SKM-1 (cell line): ENCODE data around the gene TNKS1BP1.
"Not testable (repeated sequence)": the region's sequence is repeated elsewhere in the genome, so short reads cannot be mapped to it uniquely, and the experiment has no call there.

Source experiments
- DNase-seq: peaks from one replicate; lab custom pipeline; 2025; ENCODE audit not compliant: unreplicated experiment; lab: John Stamatoyannopoulos, UW

TNKS1BP1 gene

GRCh38 chr11:57297221-57297620 is 27.5 kb downstream of the TNKS1BP1 start:
- DNase-seq = no peak

- DNase-seq = not testable (repeated sequence)
Observed at GRCh38 chr11:57296205-57296604, 28.5 kb downstream of the TNKS1BP1 start.

- DNase-seq = no peak
Observed at GRCh38 chr11:57294225-57295131, 30.3 kb downstream of the TNKS1BP1 start.

GRCh38 chr11:57290288-57290687 is 34.5 kb downstream of the TNKS1BP1 start:
- DNase-seq = no peak

- no peak for DNase-seq
Observed at GRCh38 chr11:57288771-57289579, 35.8 kb downstream of the TNKS1BP1 start.

- DNase-seq = no peak
Observed at GRCh38 chr11:57287884-57288283, 36.9 kb downstream of the TNKS1BP1 start.

- no peak for DNase-seq
Observed at GRCh38 chr11:57283231-57283990, 41.3 kb downstream of the TNKS1BP1 start.

GRCh38 chr11:57281546-57281945 is 43.2 kb downstream of the TNKS1BP1 start:
- DNase-seq = not testable (repeated sequence)

- DNase-seq = no peak
Observed at GRCh38 chr11:57279116-57279515, 45.6 kb downstream of the TNKS1BP1 start.

GRCh38 chr11:57278721-57279095 is 46.0 kb downstream of the TNKS1BP1 start:
- no peak for DNase-seq

- no peak for DNase-seq
Observed at GRCh38 chr11:57277845-57278720, 46.7 kb downstream of the TNKS1BP1 start.

- peak; percentile 54 for DNase-seq
Observed at GRCh38 chr11:57276971-57277675, 47.6 kb downstream of the TNKS1BP1 start.

GRCh38 chr11:57276169-57276970 is 48.4 kb downstream of the TNKS1BP1 start:
- DNase-seq = no peak

GRCh38 chr11:57275582-57275981 is 49.2 kb downstream of the TNKS1BP1 start:
- no peak for DNase-seq

GRCh38 chr11:57274904-57275498 is 49.8 kb downstream of the TNKS1BP1 start:
- no peak for DNase-seq

- DNase-seq = no peak
Observed at GRCh38 chr11:57273448-57274058, 51.2 kb downstream of the TNKS1BP1 start.

GRCh38 chr11:57269571-57270021 is 55.2 kb downstream of the TNKS1BP1 start:
- no peak for DNase-seq

- no peak for DNase-seq
Observed at GRCh38 chr11:57266157-57266556, 58.6 kb downstream of the TNKS1BP1 start.
